Ovary (tissue), 9 donors: ENCODE data around the gene CFAP73. TPM values are rescaled to one million over a fixed set of nuclear protein-coding genes. Genes with fewer than 3 reads are reported as not detected.

Experiments
- DNase-seq, 5 donors: peaks; one replicate each; pipeline ENCODE4 v3.0.0-alpha.2; 2019 to 2020
- H3K27ac ChIP-seq, 2 donors: fragments of 200-600 bp; one replicate each; pipeline versions ENCODE4 v1.5.1 to v1.8.0; 2019 to 2022
- H3K27me3 ChIP-seq: fragments of 200-600 bp; one replicate; pipeline ENCODE4 v1.8.0; 2022
- H3K36me3 ChIP-seq: fragments of 200-600 bp; sonication (generic); one replicate; pipeline ENCODE4 v1.5.1; 2019
- H3K4me1 ChIP-seq: one replicate; pipeline ENCODE4 v1.8.1; 2013; ENCODE audit warnings: mild to moderate bottlenecking, moderate library complexity; ENCODE audit not compliant: insufficient read depth
- H3K4me3 ChIP-seq: fragments of 200-600 bp; sonication (generic); one replicate; pipeline ENCODE4 v1.5.1; 2017
- H3K9me3 ChIP-seq, 2 donors: fragments of 200-600 bp in 1 of 2; sonication (generic) in 1 of 2; one replicate each; pipeline versions ENCODE4 v1.5.1 to v1.8.1; 2013 to 2019; ENCODE audit warnings: mild to moderate bottlenecking in 1 of 2, moderate library complexity in 1 of 2
- EP300 ChIP-seq: sonication (generic); formaldehyde crosslinking; IDR thresholded peaks from one replicate; pipeline ENCODE4 v1.6.1; 2017; ENCODE audit warnings: antibody characterized with exemption
- POLR2A ChIP-seq: fragments of 450-650 bp; IDR thresholded peaks from one replicate; pipeline ENCODE4 v1.6.1; 2017; ENCODE audit warnings: antibody characterized with exemption, mild to moderate bottlenecking, moderate library complexity
- WGBS, 3 donors: extraction: QIAGEN DNeasy Blood & Tissue Kit in 1 of 3; methylation state at CpG; one replicate each; pipeline versions ENCODE4 v1.1.5 to v1.1.7; 2013 to 2017; 5-methylcytosine and 5-hydroxymethylcytosine counted together
- intact Hi-C, 4 donors: fragments of 100-400 bp; cut with DNase I; formaldehyde crosslinking; loops; one replicate each; pipeline versions ENCODE4 v1.11.0 to v1.15.1; 2022 to 2023
- polyA plus RNA-seq, 2 donors: library from polyadenylated mRNA; stranded (reverse); fragments of 200-250 nt in 1 of 2; fragments of 350-450 nt in 1 of 2; fragmentation: Illumina TruSeq in 1 of 2; extraction: RNeasy Lipid Tissue Mini Kit (QIAGEN cat#74804) in 1 of 2; gene quantifications; one replicate each; pipeline ENCODE4 v1.2.3, GENCODE V29; 2013 to 2014
- total RNA-seq, 7 donors: library from RNA; depleted of rRNA in 2 of 7; stranded (reverse); fragments of >200 nt in 2 of 7; fragmentation: NEBNext Ultra II Directional in 3 of 7; extraction: Animal tissue kit (Norgen Biotek cat#: 25700) in 3 of 7; gene quantifications; one replicate each; pipeline versions ENCODE4 v1.1.0 to v1.2.4, GENCODE V29; 2016 to 2023
- TF ChIP-seq, protein P1 (sequence below), 3 donors: fragments of 450-650 bp in 2 of 3; fragments of 200-600 bp in 1 of 3; IDR thresholded peaks; one replicate each; pipeline versions ENCODE4 v1.5.1 to v1.8.0; 2016 to 2022; ENCODE audit warnings: antibody characterized with exemption in 3 of 3, mild to moderate bottlenecking in 1 of 3
- donor health status: DM: no; HTN: no; CAD: no; lungs with moderate emphysema.
- donor health status: DM: no; HTN: no; CAD: no.
- donor health status: Bipolar disorder and iron deficiency.
- donor health status: DM: yes; HTN: yes; CAD: no.
- donor health status: DM: no; HTN: no; CAD: no.
- donor health status: DM: yes; HTN: yes; CAD: no.

Gene CFAP73
- total and polyA plus RNA-seq, 9 donors: 0.15 to 38.3 (median 1.5) TPM; not detected in 3

DNA sequence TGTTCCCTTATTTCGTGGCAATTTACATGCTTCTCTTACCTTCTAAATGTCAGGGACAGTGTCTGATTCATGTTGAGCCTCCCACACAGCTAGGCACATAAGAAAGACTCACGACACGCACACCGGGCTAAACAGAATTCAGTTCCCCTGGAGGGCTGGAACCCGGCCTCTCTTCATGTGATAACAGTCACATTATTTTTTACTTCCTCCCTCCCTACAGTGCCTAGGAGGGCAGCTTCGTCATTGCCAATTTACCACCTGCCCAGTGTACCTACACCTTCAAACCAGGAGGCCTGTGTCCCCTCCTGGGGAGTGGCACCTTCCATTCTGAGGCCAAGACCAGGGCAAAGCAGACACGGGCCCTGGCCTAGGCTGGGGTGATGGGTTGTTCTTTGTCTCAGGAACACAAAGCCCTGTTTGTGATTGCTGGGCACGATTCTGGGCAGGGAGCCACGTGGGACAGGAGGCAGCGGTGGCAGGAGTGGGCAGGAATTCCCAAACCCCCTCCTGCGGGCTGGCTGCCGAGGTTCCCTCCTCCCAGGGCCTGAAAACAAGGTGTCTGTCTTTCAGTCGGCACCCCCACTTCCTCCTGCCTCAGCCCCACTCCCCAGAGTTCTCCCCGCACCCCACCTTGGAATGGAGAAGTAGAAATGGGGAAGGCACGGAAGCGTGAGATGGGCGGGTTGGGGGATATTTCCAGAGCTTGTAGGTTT lies 7.2 kb upstream of the CFAP73 start:
- WGBS, 3 donors: 57 to 70% (median 62%) methylated on average over 17 of the region's 17 CpGs
- no peaks in the 10 kb centered on the region for H3K36me3 ChIP-seq
- DNase-seq: no peak
- no peaks in the 10 kb centered on the region for H3K27me3 ChIP-seq
- intact Hi-C loops: no loop called here
- H3K4me1 ChIP-seq: no peaks in the 10 kb centered on the region
- no peak overlapping the region for H3K27ac ChIP-seq
- TF ChIP-seq EP300 (no peak), POLR2A (no peak)
- TF ChIP-seq, protein P1, sequence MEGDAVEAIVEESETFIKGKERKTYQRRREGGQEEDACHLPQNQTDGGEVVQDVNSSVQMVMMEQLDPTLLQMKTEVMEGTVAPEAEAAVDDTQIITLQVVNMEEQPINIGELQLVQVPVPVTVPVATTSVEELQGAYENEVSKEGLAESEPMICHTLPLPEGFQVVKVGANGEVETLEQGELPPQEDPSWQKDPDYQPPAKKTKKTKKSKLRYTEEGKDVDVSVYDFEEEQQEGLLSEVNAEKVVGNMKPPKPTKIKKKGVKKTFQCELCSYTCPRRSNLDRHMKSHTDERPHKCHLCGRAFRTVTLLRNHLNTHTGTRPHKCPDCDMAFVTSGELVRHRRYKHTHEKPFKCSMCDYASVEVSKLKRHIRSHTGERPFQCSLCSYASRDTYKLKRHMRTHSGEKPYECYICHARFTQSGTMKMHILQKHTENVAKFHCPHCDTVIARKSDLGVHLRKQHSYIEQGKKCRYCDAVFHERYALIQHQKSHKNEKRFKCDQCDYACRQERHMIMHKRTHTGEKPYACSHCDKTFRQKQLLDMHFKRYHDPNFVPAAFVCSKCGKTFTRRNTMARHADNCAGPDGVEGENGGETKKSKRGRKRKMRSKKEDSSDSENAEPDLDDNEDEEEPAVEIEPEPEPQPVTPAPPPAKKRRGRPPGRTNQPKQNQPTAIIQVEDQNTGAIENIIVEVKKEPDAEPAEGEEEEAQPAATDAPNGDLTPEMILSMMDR (IDR thresholded peaks at IDR 0.05): no peak
- H3K9me3 ChIP-seq: no peaks in the 10 kb centered on the region
- H3K4me3 ChIP-seq: no peak overlapping the region

DNA sequence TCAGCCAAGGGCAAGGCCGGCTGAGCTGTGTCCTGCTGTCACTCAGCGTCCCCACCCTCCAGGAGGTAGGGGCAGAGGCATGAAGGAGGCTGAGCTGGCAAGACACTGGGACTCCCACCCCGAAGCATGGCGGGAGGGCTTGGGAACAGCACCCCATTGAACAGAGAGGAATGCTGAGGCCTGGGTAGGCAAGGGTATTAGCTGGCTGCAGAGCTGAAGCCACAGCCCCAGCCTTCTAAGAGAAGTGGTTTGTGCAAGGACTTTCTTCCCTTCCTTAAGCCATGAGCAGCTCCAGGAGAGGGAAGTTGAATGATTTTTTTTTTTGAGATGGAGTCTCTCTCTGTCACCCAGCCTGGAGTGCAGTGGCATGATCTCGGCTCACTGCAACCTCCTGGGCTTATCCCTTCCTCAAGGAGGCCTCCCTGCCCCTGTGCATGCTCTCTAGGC lies 6.6 kb upstream of the CFAP73 start:
- TF ChIP-seq EP300 (no peak), POLR2A (no peak)
- TF ChIP-seq, protein P1 (IDR thresholded peaks at IDR 0.05): no peak
- Histone ChIP-seq H3K4me3 (no peak overlapping the region), H3K4me1 (no peaks in the 10 kb centered on the region), H3K27me3 (no peaks in the 10 kb centered on the region), H3K9me3 (no peaks in the 10 kb centered on the region), H3K27ac (no peak overlapping the region), H3K36me3 (no peaks in the 10 kb centered on the region)
- WGBS, 3 donors: 81 to 86% (median 86%) methylated on average over 5 of the region's 5 CpGs
- DNase-seq: no peak
- intact Hi-C loops: no loop called here

DNA sequence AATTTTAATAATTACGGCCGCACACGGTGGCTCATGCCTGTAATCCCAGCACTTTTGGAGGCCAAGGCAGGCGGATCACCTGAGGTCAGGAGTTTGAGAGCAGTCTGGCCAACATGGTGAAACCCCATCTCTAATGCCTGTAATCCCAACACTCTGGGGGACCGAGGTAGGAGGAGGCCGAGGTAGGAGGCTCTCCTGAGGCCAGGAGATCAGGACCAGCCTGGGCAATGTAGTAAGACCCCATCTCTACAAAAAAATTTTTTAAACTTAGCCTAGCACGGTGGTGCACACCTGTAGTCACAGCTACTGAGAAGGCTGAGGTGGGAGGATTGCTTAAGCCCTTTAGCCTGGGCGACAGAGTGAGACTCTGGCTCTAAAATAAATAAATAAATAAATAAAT lies 5.6 kb upstream of the CFAP73 start:
- 84 to 89% (median 87%) methylated on average over 8 of the region's 8 CpGs for WGBS, 3 donors
- DNase-seq: no peak

DNA sequence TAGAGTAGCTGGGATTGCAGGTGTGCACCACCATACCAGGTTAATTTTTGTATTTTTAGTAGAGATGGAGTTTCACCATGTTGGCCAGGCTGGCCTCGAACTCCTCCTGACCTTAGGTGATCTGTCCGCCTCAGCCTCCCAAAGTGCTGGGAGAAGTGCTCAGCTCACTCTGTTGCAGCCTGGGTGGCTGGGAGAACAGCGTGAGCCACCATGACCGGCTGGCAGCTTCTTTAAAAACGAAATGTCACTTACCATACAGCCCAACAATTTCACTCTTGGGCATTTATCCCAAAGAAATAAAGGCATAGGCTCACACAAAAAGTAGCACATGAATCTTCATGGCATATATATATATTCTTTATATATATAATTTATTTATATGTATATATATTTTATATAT lies 4.7 kb upstream of the CFAP73 start:
- Histone ChIP-seq H3K27ac (no peak overlapping the region), H3K9me3 (no peaks in the 10 kb centered on the region), H3K4me1 (no peaks in the 10 kb centered on the region), H3K4me3 (no peak overlapping the region), H3K36me3 (no peaks in the 10 kb centered on the region), H3K27me3 (no peaks in the 10 kb centered on the region)
- no peak for DNase-seq
- 67 to 79% (median 67%) methylated on average over 5 of the region's 5 CpGs for WGBS, 3 donors
- TF ChIP-seq, protein P1 (IDR thresholded peaks at IDR 0.05): no peak
- no peak for TF ChIP-seq POLR2A
- no peak for TF ChIP-seq EP300
- intact Hi-C loops: no loop called here

More for the DNA sequence above, 5.6 kb upstream of the CFAP73 start:
- Histone ChIP-seq H3K4me3 (no peak overlapping the region), H3K36me3 (no peaks in the 10 kb centered on the region), H3K27me3 (no peaks in the 10 kb centered on the region), H3K4me1 (no peaks in the 10 kb centered on the region), H3K27ac (no peak overlapping the region), H3K9me3 (no peaks in the 10 kb centered on the region)
- intact Hi-C loops: no loop called here
- TF ChIP-seq, protein P1 (IDR thresholded peaks at IDR 0.05): no peak
- TF ChIP-seq EP300: no peak
- TF ChIP-seq POLR2A: no peak
